ENCODE results near the gene MRAS. TPM values are rescaled to one million over a fixed set of nuclear protein-coding genes. Genes with fewer than 3 reads are reported as not detected.
A peak's percentile ranks its signal among the peaks of the same experiment; 100 is the strongest.

MRAS gene
- total and polyA plus RNA-seq, 8 donors, result 18.1 to 48.0 (median 21.5) TPM

- H3K27ac ChIP-seq, result no peak overlapping the region
- no peaks in the 10 kb centered on the region for H3K9me3 ChIP-seq
- H3K4me1 ChIP-seq, result peaks cover 8 to 20% of the 10 kb centered on the region in 2 donors
- ATAC-seq (no peak), DNase-seq (no peak)
- intact Hi-C loops (cut with DNase I), result no loop called here
- peaks cover 14 to 61% of the 10 kb centered on the region in 2 donors for H3K27me3 ChIP-seq
- no peaks in the 10 kb centered on the region for H3K36me3 ChIP-seq
- no peak overlapping the region for H3K4me3 ChIP-seq
- no peak for TF ChIP-seq CTCF (IDR thresholded peaks at IDR 0.05)
Measured at GRCh38 chr3:138432576-138433240, 84.3 kb downstream of the MRAS start.

GRCh38 chr3:138433892-138434275 is 85.5 kb downstream of the MRAS start:
- peaks cover 14 to 61% of the 10 kb centered on the region in 2 donors for H3K27me3 ChIP-seq
- DNase-seq, result peak in 1 of 4 donors; percentile 53

GRCh38 chr3:138434276-138434874 is 86.0 kb downstream of the MRAS start, which contains the start of gene ESYT3:
TSS of gene ESYT3 (plus strand) at chr3:138434616. CDS start at chr3:138434799, 183 bp downstream.
- TF ChIP-seq CTCF (IDR thresholded peaks at IDR 0.05), result no peak
- no peaks in the 10 kb centered on the region for H3K9me3 ChIP-seq
- peak within 1 kb of the TSS; percentile 15 to 53 for H3K27ac ChIP-seq
- DNase-seq (peak in 3 of 4 donors; percentile 77 to 96 (median 91)), ATAC-seq (peak; percentile 94)
- peaks cover 14 to 61% of the 10 kb centered on the region in 2 donors for H3K27me3 ChIP-seq
- H3K4me3 ChIP-seq, result peak within 1 kb of the TSS; percentile 43 to 54
- intact Hi-C loops (cut with DNase I), result no loop called here
- H3K4me1 ChIP-seq, result peaks cover 8 to 20% of the 10 kb centered on the region in 2 donors
- no peaks in the 10 kb centered on the region for H3K36me3 ChIP-seq

More at GRCh38 chr3:138433892-138434275, 85.5 kb downstream of the MRAS start:
- no peak for ATAC-seq
- peaks cover 8 to 20% of the 10 kb centered on the region in 2 donors for H3K4me1 ChIP-seq
- no peaks in the 10 kb centered on the region for H3K9me3 ChIP-seq
- peak overlapping the region in 1 of 2 donors; percentile 54 for H3K4me3 ChIP-seq
- no peaks in the 10 kb centered on the region for H3K36me3 ChIP-seq
- TF ChIP-seq CTCF (IDR thresholded peaks at IDR 0.05), result no peak
- H3K27ac ChIP-seq, result no peak overlapping the region
- intact Hi-C loops (cut with DNase I), result no loop called here

- ATAC-seq, result peak; percentile 35
- Histone ChIP-seq H3K36me3 (no peaks in the 10 kb centered on the region), H3K4me1 (peaks cover 8 to 20% of the 10 kb centered on the region in 2 donors), H3K27me3 (peaks cover 14 to 61% of the 10 kb centered on the region in 2 donors), H3K4me3 (peak overlapping the region; percentile 43 to 54), H3K9me3 (no peaks in the 10 kb centered on the region), H3K27ac (peak overlapping the region; percentile 26 to 53)
- DNase-seq, result peak in 1 of 4 donors; percentile 81
- TF ChIP-seq CTCF (IDR thresholded peaks at IDR 0.05), result no peak
- intact Hi-C loops (cut with DNase I), result no loop called here
Measured at GRCh38 chr3:138434875-138435772, 86.7 kb downstream of the MRAS start.
